SIG-M5 treated with dmso at 0.1 percent for 504 hours (cell line): ENCODE data around the gene PMM1.
"Not testable (repeated sequence)": the region's sequence is repeated elsewhere in the genome, so short reads cannot be mapped to it uniquely, and the experiment has no call there.

ENCODE experiments used
- DNase-seq: peaks from one replicate; lab custom pipeline; 2025; ENCODE audit not compliant: unreplicated experiment; lab: John Stamatoyannopoulos, UW

Gene PMM1

DNA sequence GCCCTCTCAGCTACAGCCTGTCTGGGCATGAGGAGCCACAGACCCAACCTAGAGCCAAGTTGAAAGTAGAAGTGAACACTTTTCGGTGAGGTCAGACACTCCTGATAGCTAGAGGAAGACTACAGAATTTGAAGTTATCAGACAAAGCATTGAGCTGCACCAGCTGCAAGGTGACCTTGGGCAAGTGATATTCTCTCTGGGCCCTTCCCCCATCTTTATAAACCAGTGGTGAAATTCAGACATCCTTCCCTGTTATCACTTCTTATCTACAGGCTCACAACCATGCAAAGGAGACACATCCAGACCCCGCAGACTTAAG lies 8.0 kb upstream of the PMM1 start:
- DNase-seq, result no peak

- no peak for DNase-seq
Observed at GRCh38 chr22:41596776-41597634, 7.4 kb upstream of the PMM1 start.

- no peak for DNase-seq
Observed at GRCh38 chr22:41595703-41596102, 6.1 kb upstream of the PMM1 start.

DNA sequence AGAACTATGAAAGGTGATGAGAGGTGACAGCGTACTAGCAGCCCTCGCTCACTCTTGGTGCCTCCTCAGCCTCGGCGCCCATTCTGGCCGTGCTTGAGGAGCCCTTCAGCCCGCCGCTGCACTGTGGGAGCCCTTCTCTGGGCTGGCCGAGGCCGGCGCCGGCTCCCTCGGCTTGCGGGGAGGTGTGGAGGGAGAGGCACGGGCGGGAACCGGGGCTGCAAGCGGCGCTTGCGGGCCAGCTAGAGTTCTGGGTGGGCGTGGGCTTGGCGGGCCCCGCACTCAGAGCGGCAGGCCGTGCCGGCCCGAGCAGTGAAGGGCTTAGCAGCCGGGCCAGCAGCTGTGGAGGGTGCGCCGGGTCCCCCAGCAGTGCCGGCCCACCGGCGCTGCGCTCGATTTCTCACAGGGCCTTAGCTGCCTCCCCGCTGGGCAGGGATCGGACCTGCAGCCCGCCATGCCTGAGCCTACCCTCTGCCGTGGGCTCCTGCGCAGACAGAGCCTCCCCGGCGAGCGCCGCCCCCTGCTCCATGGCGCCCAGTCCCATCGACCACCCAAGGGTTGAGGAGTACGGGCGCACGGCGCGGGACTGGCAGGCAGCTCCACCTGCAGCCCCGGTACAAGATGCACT lies 3.8 kb upstream of the PMM1 start:
- DNase-seq, result not testable (repeated sequence)

DNA sequence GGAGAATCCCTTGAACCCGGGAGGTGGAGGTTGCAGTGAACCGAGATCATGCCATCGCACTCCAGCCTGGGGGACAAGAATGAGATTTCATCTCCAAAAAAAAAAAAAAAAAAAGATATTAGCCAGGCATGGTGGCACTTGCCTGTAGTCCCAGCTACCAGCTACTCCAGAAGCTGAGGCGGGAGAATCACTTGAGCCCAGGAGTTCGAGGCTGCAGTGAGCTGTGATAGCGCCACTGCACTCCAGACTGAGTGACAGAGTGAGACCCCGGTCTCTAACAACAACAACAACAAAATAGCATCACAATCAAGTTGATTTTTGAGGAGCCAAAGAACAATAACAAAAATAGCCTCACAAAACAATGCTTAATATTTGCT lies 2.3 kb downstream of the PMM1 start:
- DNase-seq, result no peak

DNA sequence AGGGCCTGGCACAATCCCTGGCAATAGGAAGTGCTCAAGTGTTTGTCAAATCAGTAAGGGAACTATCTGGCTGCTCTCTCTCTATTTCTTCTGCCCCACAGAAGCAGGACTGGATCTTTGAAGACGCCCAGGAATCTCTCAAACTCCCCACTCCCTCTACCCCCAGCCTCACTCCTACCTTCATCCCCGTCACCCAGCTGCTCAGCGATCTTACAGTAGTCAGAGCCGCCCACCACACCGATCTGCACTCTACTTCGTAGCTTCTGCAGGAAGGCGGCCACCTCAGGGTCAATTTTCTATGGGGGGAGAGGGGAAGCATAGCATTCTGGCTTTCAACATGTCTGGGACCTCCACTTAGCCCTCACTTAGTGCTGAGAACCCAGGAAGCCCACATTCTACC lies 3.7 kb downstream of the PMM1 start:
- no peak for DNase-seq

DNA sequence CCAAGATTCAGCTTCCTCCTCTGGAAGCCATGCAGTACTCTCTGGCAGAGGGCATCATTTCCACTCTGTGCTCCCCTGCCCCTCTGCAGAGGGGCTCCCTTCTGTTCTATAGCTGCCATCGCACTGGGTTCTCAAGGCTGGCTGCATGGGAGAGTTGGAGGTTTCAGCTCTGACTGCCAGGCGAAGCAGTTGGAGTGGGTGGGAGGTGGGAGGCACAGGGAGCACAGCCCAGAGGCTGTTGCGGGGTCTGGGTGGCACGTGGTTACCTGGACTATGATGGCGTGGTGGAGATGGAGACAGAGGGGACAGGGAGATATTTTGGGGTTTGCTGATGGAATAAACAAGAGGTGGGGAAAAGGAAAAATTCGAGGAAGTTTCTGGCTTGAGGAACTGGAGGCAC lies 4.8 kb downstream of the PMM1 start:
- DNase-seq, result no peak

- peak; percentile 24 for DNase-seq
Observed at GRCh38 chr22:41582694-41583093, 6.9 kb downstream of the PMM1 start.

- DNase-seq, result no peak
Observed at GRCh38 chr22:41579997-41580355, 9.7 kb downstream of the PMM1 start.

- no peak for DNase-seq
Observed at GRCh38 chr22:41579297-41579996, 10.2 kb downstream of the PMM1 start.

DNA sequence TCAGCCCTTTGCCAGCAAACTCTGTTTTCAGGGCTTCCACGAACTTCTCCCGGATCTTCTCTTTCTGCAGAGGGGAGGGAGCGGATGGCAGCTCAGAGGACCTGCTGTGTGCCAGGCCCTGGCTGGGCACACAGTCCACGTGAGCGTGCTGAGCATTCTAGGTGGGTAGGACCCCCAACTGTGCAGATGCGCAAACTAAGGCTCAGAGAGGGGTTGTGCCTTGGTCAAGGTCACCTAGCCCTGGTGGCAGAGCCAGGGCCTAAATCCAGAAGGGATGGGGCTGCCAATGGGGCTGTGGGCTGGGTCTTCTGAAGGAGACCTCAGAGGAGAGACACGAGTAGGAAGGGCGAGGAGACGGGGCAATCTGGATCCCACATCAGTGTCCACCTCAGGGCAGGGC lies 10.8 kb downstream of the PMM1 start:
- no peak for DNase-seq

- no peak for DNase-seq
Observed at GRCh38 chr22:41578114-41578513, 11.5 kb downstream of the PMM1 start.

DNA sequence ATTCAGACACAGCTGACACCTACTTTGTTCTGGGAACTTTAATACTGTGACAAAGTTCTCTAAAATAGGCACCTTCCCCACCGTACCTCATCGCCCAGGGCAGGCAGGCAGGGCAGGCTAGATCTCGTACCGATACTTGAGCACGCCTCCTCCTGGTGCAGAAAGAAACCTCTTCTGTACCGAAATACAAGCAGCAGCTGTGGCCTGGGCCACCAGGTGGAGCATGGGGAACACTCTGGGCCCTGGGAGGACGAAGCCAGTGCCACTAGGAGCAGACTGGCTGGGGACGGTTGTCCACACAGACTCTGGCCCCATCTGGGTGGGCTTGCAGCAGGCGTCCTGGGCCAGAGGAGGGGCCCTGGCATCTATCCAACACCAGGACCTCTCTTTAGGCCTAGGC lies 12.8 kb downstream of the PMM1 start:
- DNase-seq, result peak; percentile 27

DNA sequence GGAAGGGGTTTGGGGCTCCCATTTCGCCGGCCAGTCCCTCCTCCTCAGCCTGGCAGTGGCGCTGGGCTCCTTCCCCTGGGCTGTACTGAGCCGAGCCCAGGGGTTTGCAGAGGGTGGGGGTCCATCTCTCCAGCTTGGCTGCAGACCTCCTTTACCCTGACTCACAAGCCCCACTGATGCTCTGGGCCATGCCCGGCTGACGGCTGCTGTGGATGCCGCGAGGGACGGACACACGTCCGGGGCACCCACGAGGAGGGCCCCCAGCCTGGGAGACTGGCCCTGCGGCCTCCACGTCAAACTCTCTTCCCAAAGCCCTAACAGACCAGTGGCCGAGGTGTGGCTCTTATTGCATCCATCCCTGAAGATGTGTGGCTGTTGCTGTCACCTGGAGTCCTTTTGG lies 14.1 kb downstream of the PMM1 start:
- DNase-seq, result no peak

- DNase-seq, result no peak
Observed at GRCh38 chr22:41574847-41575381, 14.7 kb downstream of the PMM1 start.

DNA sequence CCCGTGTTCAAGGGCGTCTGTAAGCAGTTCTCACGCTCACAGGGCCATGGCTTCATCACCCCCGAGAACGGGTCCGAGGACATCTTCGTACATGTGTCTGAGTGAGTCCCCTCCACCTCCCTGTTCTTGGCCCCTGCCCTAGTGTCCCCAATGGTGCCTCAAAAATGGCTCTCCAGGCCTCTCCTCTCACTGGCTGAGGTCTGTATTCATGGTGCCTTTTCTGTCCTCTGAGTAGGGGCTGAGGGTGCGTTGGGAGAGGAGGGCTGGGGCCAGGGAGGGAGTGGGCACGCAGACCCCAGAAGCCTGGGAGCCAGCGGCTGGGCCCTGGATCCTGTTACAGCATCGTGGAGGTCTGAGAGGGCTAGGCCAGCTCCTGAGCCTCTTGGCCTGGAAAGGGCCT lies 16.0 kb downstream of the PMM1 start:
- DNase-seq, result no peak

- not testable (repeated sequence) for DNase-seq
Observed at GRCh38 chr22:41572305-41572704, 17.3 kb downstream of the PMM1 start.

- DNase-seq, result no peak
Observed at GRCh38 chr22:41571786-41572185, 17.9 kb downstream of the PMM1 start.

- no peak for DNase-seq
Observed at GRCh38 chr22:41570221-41570620, 19.4 kb downstream of the PMM1 start.

GRCh38 chr22:41568811-41569210 lies 20.8 kb downstream of the PMM1 start:
- DNase-seq, result no peak

DNA sequence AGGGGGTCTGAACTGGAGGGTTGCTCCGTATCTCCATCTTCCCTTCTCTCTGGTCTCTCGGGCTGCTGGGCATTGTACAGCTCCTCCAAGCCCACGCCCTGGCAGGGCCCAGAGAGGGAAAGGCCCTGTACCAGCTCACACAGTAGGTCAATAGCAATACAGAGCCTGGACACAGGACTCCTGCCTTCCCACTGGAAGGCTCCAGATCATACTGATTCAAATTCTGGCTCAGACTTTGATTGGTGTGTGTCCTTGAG lies 22.2 kb downstream of the PMM1 start:
- no peak for DNase-seq

- no peak for DNase-seq
Observed at GRCh38 chr22:41565403-41566054, 24.1 kb downstream of the PMM1 start.
